SK-N-SH treated with all-trans-retinoic acid at 6 μM for 48 hours (cell line): ENCODE measurements around the gene CDK6.

Experiments used
- ATAC-seq: fragments of 200-7000 bp; cut with Tn5 transposase; 3 replicates; pipeline ENCODE4 v1.9.1; 2020; ENCODE audit warnings: mild to moderate bottlenecking, moderate library complexity
- ARNTL ChIP-seq: fragments of 450-650 bp; formaldehyde crosslinking; IDR thresholded peaks from 2 replicates; pipeline ENCODE4 v1.5.0; 2020; ENCODE audit warnings: low read depth, mild to moderate bottlenecking, moderate library complexity, borderline replicate concordance
- BACH2 ChIP-seq: fragments of 250-450 bp; sonication (Bioruptor Pico); IDR thresholded peaks from 2 replicates; pipeline ENCODE4 v1.9.0; 2021; ENCODE audit warnings: mild to moderate bottlenecking, borderline replicate concordance
- CSDC2 ChIP-seq: fragments of 250-450 bp; sonication (Bioruptor Pico); IDR thresholded peaks from 2 replicates; pipeline ENCODE4 v1.5.0; 2020; ENCODE audit warnings: mild to moderate bottlenecking, moderate library complexity
- ESRRG ChIP-seq: fragments of 250-450 bp; sonication (Bioruptor Pico); IDR thresholded peaks from 2 replicates; pipeline ENCODE4 v1.6.1; 2021; ENCODE audit warnings: mild to moderate bottlenecking
- GLIS3 ChIP-seq: fragments of 250-450 bp; sonication (Bioruptor Pico); IDR thresholded peaks from 2 replicates; pipeline ENCODE4 v1.5.0; 2020; ENCODE audit warnings: mild to moderate bottlenecking, moderate library complexity
- ISL1 ChIP-seq: fragments of 250-450 bp; sonication (Bioruptor Pico); IDR thresholded peaks from 2 replicates; pipeline ENCODE4 v2.1.2; 2022; ENCODE audit warnings: mild to moderate bottlenecking, moderate library complexity
- PPARA ChIP-seq: fragments of 250-450 bp; sonication (Bioruptor Pico); IDR thresholded peaks from 2 replicates; pipeline ENCODE4 v1.5.0; 2020; ENCODE audit warnings: mild to moderate bottlenecking, borderline replicate concordance
- RARB ChIP-seq: fragments of 250-450 bp; sonication (Bioruptor Pico); IDR thresholded peaks from 2 replicates; pipeline ENCODE4 v1.8.0; 2021; ENCODE audit warnings: mild to moderate bottlenecking, moderate library complexity
- SNAI2 ChIP-seq: fragments of 250-450 bp; sonication (Bioruptor Pico); IDR thresholded peaks from 2 replicates; pipeline ENCODE4 v1.5.0; 2020; ENCODE audit warnings: mild to moderate bottlenecking, moderate library complexity
- TCF4 ChIP-seq: fragments of 250-450 bp; sonication (Bioruptor Pico); IDR thresholded peaks from 2 replicates; pipeline ENCODE4 v1.8.0; 2021; ENCODE audit warnings: mild to moderate bottlenecking, moderate library complexity, borderline replicate concordance
- TOX ChIP-seq: fragments of 250-450 bp; sonication (Bioruptor Pico); IDR thresholded peaks from 2 replicates; pipeline ENCODE4 v1.8.0; 2021; ENCODE audit warnings: mild to moderate bottlenecking, moderate library complexity, borderline replicate concordance
- ZC3H10 ChIP-seq: fragments of 250-450 bp; sonication (Bioruptor Pico); IDR thresholded peaks from 2 replicates; pipeline ENCODE4 v1.5.1; 2021; ENCODE audit warnings: mild to moderate bottlenecking, moderate library complexity
- ZFP3 ChIP-seq: fragments of 250-450 bp; sonication (Bioruptor Pico); IDR thresholded peaks from 2 replicates; pipeline ENCODE4 v1.5.0; 2020; ENCODE audit warnings: mild to moderate bottlenecking, moderate library complexity
- ZFP30 ChIP-seq: fragments of 450-650 bp; formaldehyde crosslinking; IDR thresholded peaks from 2 replicates; pipeline ENCODE4 v1.5.0; 2022; ENCODE audit warnings: mild to moderate bottlenecking, moderate library complexity
- ZNF565 ChIP-seq: fragments of 450-650 bp; formaldehyde crosslinking; conservative IDR thresholded peaks from 2 replicates; pipeline ENCODE4 v1.5.0; 2020; ENCODE audit warnings: low read depth, mild to moderate bottlenecking, moderate library complexity
- ZNF70 ChIP-seq: fragments of 450-650 bp; formaldehyde crosslinking; IDR thresholded peaks from 2 replicates; pipeline ENCODE4 v1.5.0; 2020; ENCODE audit warnings: mild to moderate bottlenecking, moderate library complexity
- ZNF8 ChIP-seq: fragments of 450-650 bp; formaldehyde crosslinking; IDR thresholded peaks from 2 replicates; pipeline ENCODE4 v1.5.0; 2020; ENCODE audit warnings: mild to moderate bottlenecking, moderate library complexity
- TF ChIP-seq, protein P1 (sequence below): fragments of 250-450 bp; sonication (Bioruptor Pico); IDR thresholded peaks from 2 replicates; pipeline ENCODE4 v1.5.0; 2020; ENCODE audit warnings: mild to moderate bottlenecking, moderate library complexity
- TF ChIP-seq, protein P2 (sequence below): fragments of 250-450 bp; sonication (Bioruptor Pico); IDR thresholded peaks from 2 replicates; pipeline ENCODE4 v1.5.1; 2020; ENCODE audit warnings: low read depth, mild to moderate bottlenecking, moderate library complexity
- TF ChIP-seq, protein P3 (sequence below): fragments of 250-450 bp; sonication (Bioruptor Pico); IDR thresholded peaks from 2 replicates; pipeline ENCODE4 v1.8.0; 2020; ENCODE audit warnings: mild to moderate bottlenecking, moderate library complexity, borderline replicate concordance
- TF ChIP-seq, protein P4 (sequence below): fragments of 250-450 bp; sonication (Bioruptor Pico); IDR thresholded peaks from 2 replicates; pipeline ENCODE4 v1.8.0; 2021; ENCODE audit warnings: low read depth, mild to moderate bottlenecking, moderate library complexity, borderline replicate concordance

The CDK6 gene

DNA sequence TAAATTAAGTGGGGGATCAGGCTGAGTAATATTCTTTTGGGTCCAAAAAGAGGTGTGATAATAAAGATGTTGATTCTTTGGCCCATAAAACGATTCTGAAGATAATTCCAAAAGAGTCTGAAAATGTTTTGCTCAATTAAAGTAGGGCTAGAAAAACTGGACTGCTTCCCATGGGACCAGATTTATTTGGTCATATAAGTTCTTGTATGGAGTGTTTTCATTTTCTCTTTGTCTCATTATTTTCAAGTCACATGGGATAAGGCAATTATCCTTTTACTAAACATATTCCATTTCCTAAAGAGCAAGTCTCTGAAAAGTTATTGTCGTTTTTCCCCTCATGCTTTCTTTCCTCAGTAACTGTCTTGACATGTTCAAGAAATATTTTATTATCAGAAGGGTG is 41.5 kb downstream of the CDK6 start:
- no peak for TF ChIP-seq ISL1 (CRISPR knock-in tag)
- no peak for TF ChIP-seq ARNTL (CRISPR knock-in tag)
- TF ChIP-seq ZC3H10 (CRISPR knock-in tag) = no peak
- TF ChIP-seq, protein P1, sequence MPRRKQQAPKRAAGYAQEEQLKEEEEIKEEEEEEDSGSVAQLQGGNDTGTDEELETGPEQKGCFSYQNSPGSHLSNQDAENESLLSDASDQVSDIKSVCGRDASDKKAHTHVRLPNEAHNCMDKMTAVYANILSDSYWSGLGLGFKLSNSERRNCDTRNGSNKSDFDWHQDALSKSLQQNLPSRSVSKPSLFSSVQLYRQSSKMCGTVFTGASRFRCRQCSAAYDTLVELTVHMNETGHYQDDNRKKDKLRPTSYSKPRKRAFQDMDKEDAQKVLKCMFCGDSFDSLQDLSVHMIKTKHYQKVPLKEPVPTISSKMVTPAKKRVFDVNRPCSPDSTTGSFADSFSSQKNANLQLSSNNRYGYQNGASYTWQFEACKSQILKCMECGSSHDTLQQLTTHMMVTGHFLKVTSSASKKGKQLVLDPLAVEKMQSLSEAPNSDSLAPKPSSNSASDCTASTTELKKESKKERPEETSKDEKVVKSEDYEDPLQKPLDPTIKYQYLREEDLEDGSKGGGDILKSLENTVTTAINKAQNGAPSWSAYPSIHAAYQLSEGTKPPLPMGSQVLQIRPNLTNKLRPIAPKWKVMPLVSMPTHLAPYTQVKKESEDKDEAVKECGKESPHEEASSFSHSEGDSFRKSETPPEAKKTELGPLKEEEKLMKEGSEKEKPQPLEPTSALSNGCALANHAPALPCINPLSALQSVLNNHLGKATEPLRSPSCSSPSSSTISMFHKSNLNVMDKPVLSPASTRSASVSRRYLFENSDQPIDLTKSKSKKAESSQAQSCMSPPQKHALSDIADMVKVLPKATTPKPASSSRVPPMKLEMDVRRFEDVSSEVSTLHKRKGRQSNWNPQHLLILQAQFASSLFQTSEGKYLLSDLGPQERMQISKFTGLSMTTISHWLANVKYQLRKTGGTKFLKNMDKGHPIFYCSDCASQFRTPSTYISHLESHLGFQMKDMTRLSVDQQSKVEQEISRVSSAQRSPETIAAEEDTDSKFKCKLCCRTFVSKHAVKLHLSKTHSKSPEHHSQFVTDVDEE (CRISPR knock-in tag) = no peak
- TF ChIP-seq ZNF70 = no peak
- no peak for TF ChIP-seq CSDC2 (CRISPR knock-in tag)
- TF ChIP-seq ZFP3 (CRISPR knock-in tag) = no peak
- no peak for TF ChIP-seq PPARA
- TF ChIP-seq, protein P2, sequence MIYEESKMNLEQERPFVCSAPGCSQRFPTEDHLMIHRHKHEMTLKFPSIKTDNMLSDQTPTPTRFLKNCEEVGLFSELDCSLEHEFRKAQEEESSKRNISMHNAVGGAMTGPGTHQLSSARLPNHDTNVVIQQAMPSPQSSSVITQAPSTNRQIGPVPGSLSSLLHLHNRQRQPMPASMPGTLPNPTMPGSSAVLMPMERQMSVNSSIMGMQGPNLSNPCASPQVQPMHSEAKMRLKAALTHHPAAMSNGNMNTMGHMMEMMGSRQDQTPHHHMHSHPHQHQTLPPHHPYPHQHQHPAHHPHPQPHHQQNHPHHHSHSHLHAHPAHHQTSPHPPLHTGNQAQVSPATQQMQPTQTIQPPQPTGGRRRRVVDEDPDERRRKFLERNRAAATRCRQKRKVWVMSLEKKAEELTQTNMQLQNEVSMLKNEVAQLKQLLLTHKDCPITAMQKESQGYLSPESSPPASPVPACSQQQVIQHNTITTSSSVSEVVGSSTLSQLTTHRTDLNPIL = no peak

DNA sequence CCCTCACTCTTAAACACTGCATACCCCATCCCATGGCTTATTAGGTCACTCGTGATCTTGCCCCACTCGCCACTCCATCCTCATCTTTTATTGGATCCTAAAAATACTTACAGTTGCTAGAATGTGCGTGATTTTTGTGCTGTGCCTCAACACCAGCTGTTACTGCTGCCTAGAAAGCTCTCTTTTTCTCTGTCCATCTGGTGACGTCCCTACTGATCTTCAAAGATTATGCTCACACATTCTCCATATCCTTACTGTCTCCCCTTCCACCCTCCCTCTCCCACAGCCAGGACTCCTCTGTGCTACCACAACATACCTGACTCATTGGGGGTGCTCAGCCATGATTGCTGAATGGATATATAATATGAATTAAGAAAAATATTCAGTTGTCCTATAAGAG is 42.0 kb downstream of the CDK6 start:
- TF ChIP-seq GLIS3 (CRISPR knock-in tag) (no peak), TCF4 (no peak), BACH2 (CRISPR knock-in tag) (no peak), ZFP30 (CRISPR knock-in tag) (no peak), ARNTL (CRISPR knock-in tag) (no peak), PPARA (no peak), ZC3H10 (CRISPR knock-in tag) (no peak), RARB (CRISPR knock-in tag) (no peak), ZNF565 (no peak), TOX (CRISPR knock-in tag) (no peak), ZNF8 (CRISPR knock-in tag) (no peak), ESRRG (CRISPR knock-in tag) (no peak), SNAI2 (CRISPR knock-in tag) (no peak), CSDC2 (CRISPR knock-in tag) (no peak), ZNF70 (no peak)
- TF ChIP-seq, protein P2 = no peak
- TF ChIP-seq, protein P3, sequence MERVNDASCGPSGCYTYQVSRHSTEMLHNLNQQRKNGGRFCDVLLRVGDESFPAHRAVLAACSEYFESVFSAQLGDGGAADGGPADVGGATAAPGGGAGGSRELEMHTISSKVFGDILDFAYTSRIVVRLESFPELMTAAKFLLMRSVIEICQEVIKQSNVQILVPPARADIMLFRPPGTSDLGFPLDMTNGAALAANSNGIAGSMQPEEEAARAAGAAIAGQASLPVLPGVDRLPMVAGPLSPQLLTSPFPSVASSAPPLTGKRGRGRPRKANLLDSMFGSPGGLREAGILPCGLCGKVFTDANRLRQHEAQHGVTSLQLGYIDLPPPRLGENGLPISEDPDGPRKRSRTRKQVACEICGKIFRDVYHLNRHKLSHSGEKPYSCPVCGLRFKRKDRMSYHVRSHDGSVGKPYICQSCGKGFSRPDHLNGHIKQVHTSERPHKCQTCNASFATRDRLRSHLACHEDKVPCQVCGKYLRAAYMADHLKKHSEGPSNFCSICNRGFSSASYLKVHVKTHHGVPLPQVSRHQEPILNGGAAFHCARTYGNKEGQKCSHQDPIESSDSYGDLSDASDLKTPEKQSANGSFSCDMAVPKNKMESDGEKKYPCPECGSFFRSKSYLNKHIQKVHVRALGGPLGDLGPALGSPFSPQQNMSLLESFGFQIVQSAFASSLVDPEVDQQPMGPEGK (CRISPR knock-in tag) = no peak
- TF ChIP-seq, protein P1 (CRISPR knock-in tag) = no peak
- TF ChIP-seq, protein P4, sequence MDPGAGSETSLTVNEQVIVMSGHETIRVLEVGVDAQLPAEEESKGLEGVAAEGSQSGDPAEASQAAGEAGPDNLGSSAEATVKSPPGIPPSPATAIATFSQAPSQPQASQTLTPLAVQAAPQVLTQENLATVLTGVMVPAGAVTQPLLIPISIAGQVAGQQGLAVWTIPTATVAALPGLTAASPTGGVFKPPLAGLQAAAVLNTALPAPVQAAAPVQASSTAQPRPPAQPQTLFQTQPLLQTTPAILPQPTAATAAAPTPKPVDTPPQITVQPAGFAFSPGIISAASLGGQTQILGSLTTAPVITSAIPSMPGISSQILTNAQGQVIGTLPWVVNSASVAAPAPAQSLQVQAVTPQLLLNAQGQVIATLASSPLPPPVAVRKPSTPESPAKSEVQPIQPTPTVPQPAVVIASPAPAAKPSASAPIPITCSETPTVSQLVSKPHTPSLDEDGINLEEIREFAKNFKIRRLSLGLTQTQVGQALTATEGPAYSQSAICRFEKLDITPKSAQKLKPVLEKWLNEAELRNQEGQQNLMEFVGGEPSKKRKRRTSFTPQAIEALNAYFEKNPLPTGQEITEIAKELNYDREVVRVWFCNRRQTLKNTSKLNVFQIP = no peak
- no peak for ATAC-seq

More for the DNA sequence above, 41.5 kb downstream of the CDK6 start:
- ATAC-seq = no peak
